Ectodermal cell (in vitro differentiated cells): ENCODE data around the gene WIPF2.
"Not testable (repeated sequence)": the region's sequence is repeated elsewhere in the genome, so short reads cannot be mapped to it uniquely, and the experiment has no call there.

Experiments
- H3K27ac ChIP-seq: 2 replicates; pipeline ENCODE4 v1.7.0; 2013; ENCODE audit warnings: mild to moderate bottlenecking, low read depth, low read length; ENCODE audit not compliant: insufficient read depth, poor library complexity, severe bottlenecking
- H3K27me3 ChIP-seq: 2 replicates; pipeline ENCODE4 v1.7.0; 2013; ENCODE audit warnings: mild to moderate bottlenecking, low read length; ENCODE audit not compliant: insufficient read depth, control insufficient read depth, poor library complexity, severe bottlenecking
- H3K36me3 ChIP-seq: one replicate; pipeline ENCODE4 v1.7.0; 2013; ENCODE audit warnings: low read length; ENCODE audit not compliant: control insufficient read depth, insufficient read depth
- H3K4me1 ChIP-seq: one replicate; pipeline ENCODE4 v1.7.0; 2013; ENCODE audit warnings: low read length; ENCODE audit not compliant: control insufficient read depth, insufficient read depth
- H3K4me3 ChIP-seq: 2 replicates; pipeline ENCODE4 v1.7.0; 2013; ENCODE audit warnings: low read depth, low read length, control low read depth; ENCODE audit not compliant: insufficient read depth
- H3K9me3 ChIP-seq: 2 replicates; pipeline ENCODE4 v1.7.0; 2013; ENCODE audit warnings: mild to moderate bottlenecking, low read length, moderate library complexity; ENCODE audit not compliant: control insufficient read depth
- WGBS, 2 experiments: methylation state at CpG; one replicate each; pipeline ENCODE4 v1.1.7; 2013; ENCODE audit warnings: missing lambda C conversion rate in 2 of 2; 5-methylcytosine and 5-hydroxymethylcytosine counted together

WIPF2 gene

DNA sequence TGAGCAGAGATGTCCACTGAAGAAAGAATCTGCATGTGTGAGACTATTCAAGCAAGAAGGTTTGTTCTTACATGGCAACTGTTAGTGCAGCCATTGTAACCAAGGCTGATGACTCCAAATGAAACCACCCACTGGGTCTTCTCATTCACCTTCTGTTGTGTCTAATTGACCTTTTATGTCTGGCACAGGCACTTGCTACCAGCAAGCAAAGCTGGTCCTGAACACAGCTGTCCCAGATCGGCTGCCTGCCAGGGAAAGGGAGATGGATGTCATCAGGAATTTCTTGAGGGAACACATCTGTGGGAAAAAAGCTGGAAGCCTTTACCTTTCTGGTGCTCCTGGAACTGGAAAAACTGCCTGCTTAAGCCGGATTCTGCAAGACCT, 72.2 kb downstream of the WIPF2 start:
- Histone ChIP-seq H3K9me3 (no peaks in the 10 kb centered on the region), H3K27ac (no peak overlapping the region), H3K4me3 (no peak overlapping the region), H3K27me3 (no peaks in the 10 kb centered on the region), H3K36me3 (peaks cover 35% of the 10 kb centered on the region), H3K4me1 (no peaks in the 10 kb centered on the region)
- 91 to 93% methylated on average over 2 of the region's 2 CpGs for WGBS, 2 experiments

DNA sequence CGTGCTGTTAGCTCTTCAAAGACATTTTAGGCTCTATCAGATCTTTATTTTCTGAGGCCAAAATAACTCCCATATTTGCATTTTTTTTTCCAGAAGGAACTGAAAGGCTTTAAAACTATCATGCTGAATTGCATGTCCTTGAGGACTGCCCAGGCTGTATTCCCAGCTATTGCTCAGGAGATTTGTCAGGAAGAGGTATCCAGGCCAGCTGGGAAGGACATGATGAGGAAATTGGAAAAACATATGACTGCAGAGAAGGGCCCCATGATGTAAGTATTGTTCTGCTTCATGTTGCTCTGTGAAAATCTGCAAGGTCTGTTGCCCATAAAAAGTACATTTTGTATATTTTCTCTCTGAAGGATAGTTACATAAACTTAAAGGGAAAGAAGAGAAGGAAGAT, 74.3 kb downstream of the WIPF2 start:
- peaks cover 46% of the 10 kb centered on the region for H3K36me3 ChIP-seq
- H3K4me1 ChIP-seq = no peaks in the 10 kb centered on the region
- WGBS, 2 experiments = 89 to 91% methylated on average over 1 of the region's 1 CpG

DNA sequence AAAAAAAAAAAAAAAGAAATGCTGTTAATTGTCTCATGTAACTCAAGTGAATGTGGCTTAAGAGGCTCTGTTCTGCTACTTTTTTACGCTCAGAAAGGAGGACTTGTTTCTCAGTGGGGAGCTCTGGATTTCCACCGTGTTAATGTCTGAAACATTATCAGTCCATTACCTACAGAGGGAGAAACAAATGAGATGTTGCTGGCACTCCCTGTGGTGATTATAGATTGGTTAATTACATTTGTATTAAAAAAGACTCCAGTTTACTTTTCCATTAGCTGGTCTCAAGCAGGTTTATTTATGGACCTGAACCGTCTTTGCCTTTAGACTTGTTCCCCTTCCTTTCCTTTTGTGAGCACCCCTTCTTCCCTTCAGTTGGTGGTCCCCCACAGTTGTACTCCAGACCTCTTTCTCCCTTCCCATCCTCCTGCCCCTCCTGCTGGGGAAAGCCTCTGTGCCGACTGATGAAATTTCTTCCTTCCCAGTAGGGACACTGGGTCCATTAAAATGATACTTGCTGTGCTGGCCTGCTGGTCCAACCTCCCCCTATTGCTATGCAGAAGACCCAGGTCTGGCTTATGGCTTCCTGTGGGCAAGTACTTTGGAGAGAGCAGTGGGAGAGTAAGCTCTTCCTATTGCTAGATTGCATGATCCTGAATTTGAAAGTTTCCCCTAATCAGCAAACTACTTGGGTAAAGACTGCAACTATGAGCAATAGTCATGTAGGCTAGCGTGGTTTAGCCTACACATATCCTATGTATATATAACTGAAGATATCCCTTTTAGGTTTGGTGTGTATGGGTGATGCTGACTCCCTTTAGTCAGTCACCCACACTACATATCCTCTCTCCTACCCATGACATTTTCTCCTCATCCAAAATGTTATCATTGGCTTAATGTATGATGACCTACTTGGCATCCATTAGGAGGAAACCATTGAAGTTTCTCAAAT, 76.7 kb downstream of the WIPF2 start:
- Histone ChIP-seq H3K36me3 (peaks cover 50% of the 10 kb centered on the region), H3K9me3 (no peaks in the 10 kb centered on the region), H3K27me3 (no peaks in the 10 kb centered on the region), H3K4me1 (no peaks in the 10 kb centered on the region), H3K27ac (no peak overlapping the region), H3K4me3 (no peak overlapping the region)
- 13 to 30% methylated on average over 3 to 4 of the region's 5 CpGs for WGBS, 2 experiments

More for the DNA sequence above, 74.3 kb downstream of the WIPF2 start:
- Histone ChIP-seq H3K9me3 (no peaks in the 10 kb centered on the region), H3K27ac (no peak overlapping the region), H3K27me3 (no peaks in the 10 kb centered on the region), H3K4me3 (no peak overlapping the region)

DNA sequence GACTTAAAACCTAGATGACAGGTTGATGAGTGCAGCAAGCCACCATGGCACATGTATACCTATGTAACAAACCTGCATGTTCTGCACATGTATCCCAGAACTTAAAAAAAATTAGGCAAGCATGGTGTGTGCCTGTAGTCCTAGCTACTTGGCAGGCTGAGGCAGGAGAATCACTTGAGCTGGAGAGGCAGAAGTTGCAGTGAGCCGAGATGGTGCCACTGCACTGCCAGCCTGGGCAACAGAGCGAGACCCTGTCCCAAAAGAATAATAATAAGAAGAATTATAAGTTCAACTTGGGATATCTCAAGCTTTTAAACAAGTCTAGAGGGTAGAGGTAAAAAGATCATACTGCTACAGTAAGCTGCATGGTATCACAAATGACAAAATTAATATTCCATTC, 78.4 kb downstream of the WIPF2 start:
- WGBS, 2 experiments = 90 to 100% methylated on average over 1 to 2 of the region's 2 CpGs
- H3K4me1 ChIP-seq = no peaks in the 10 kb centered on the region
- H3K27ac ChIP-seq = no peak overlapping the region
- H3K36me3 ChIP-seq = peaks cover 58% of the 10 kb centered on the region
- H3K27me3 ChIP-seq = no peaks in the 10 kb centered on the region
- H3K9me3 ChIP-seq = no peaks in the 10 kb centered on the region
- H3K4me3 ChIP-seq = no peak overlapping the region

DNA sequence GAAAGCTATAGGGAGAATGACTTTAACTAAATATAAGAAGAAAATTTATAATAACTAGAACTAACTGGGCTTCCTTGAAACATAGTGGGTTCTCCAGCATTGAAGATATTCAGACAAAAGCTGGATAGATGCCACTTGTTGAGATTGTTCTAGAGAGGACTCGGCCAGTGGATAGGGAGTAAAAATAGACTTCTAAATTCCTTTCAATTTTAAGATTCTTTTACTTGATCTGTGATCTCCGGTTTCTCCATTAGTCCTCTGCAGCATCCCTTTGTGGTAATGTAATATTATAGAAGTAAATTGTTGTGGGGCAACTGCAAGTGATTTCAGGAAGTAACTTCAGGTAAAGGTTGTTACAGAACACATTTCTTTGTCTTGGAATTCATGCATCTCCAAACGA, 79.6 kb downstream of the WIPF2 start:
- Histone ChIP-seq H3K4me3 (no peak overlapping the region), H3K27ac (no peak overlapping the region), H3K36me3 (peaks cover 54% of the 10 kb centered on the region), H3K27me3 (no peaks in the 10 kb centered on the region), H3K9me3 (no peaks in the 10 kb centered on the region), H3K4me1 (no peaks in the 10 kb centered on the region)
- WGBS, 2 experiments = 89 to 98% methylated on average over 3 of the region's 3 CpGs

DNA sequence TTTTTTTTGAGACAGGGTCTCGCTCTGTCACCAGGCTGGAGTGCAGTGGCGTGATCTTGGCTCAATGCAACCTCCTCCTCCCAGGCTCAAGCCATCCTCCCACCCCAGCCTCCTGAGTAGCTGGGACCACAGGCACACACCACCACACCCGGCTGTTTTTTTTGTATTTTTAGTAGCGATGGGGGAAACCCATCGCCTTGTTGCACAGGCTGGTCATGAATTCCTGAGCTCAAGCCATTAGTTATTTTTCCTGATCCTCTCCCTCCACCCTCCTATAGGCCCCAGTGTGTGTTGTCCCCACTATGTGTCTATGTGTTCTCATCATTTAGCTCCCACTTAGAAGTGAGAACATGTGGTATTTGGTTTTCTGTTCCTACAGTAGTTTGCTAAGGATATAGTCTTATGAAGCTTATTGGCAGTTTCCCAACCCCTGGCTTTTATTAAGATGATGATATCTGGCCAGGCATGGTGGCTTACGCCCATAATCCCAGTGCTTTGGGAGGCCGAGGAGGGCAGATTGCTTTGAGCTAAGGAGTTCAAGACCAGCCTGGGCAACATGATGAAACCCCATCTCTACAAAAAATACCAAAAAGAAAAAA, 80.2 kb downstream of the WIPF2 start:
- WGBS, 2 experiments = 93 to 95% methylated on average over 7 of the region's 7 CpGs
- not testable (repeated sequence) for H3K27me3 ChIP-seq, H3K4me3 ChIP-seq, H3K27ac ChIP-seq, H3K9me3 ChIP-seq, H3K4me1 ChIP-seq
- peaks cover 49% of the 10 kb centered on the region for H3K36me3 ChIP-seq

DNA sequence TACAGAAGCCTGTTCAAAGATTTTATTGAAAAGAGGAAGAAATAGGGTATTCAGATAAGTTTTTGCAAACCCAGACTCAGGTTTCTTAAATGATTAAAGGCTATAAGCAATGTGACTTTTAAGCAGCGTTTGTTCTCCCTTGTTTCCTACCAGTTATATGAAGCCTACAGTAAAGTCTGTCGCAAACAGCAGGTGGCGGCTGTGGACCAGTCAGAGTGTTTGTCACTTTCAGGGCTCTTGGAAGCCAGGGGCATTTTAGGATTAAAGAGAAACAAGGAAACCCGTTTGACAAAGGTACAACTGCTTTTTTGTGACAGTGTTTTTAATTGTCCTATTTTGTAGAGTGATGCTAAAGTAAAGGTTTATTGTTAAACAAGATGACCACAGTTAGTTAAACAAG, 82.2 kb downstream of the WIPF2 start:
- no peak overlapping the region for H3K4me3 ChIP-seq
- peaks cover 44% of the 10 kb centered on the region for H3K36me3 ChIP-seq
- 73 to 81% methylated on average over 4 of the region's 4 CpGs for WGBS, 2 experiments
- H3K4me1 ChIP-seq = peaks cover 3% of the 10 kb centered on the region
- no peaks in the 10 kb centered on the region for H3K27me3 ChIP-seq
- no peak overlapping the region for H3K27ac ChIP-seq
- H3K9me3 ChIP-seq = no peaks in the 10 kb centered on the region

DNA sequence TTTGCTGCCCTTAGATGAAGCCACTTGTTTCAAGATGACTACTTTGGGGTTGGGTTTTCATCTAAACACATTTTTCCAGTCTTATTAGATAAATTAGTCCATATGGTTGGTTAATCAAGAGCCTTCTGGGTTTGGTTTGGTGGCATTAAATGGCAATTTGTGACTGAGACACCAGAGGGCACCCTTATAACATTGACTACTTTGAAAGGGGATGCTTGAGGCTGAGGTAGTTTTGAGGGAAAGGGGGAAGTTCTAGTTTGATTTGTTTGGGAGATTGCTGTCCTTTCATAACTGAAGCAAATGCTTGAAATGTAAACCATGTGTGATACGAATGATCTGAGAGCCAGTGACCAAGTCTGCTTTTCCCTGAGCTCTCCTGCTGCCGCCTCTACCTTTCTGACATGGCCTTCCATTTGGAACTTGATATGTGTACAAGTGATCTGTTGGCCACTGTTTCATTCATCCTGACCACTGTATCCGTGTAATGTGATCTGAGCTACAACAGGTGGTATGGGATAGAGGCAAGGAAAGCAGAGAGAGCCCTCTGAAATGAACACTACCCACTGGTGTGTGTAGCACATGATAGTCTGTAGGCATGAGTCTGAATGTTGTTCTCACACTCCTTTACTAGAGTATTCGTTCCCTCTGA, 84.0 kb downstream of the WIPF2 start:
- Histone ChIP-seq H3K9me3 (no peaks in the 10 kb centered on the region), H3K27me3 (no peaks in the 10 kb centered on the region), H3K27ac (no peak overlapping the region), H3K36me3 (peaks cover 34% of the 10 kb centered on the region), H3K4me3 (no peak overlapping the region), H3K4me1 (peaks cover 20% of the 10 kb centered on the region)
- WGBS, 2 experiments = 90% methylated on average over 4 of the region's 4 CpGs

DNA sequence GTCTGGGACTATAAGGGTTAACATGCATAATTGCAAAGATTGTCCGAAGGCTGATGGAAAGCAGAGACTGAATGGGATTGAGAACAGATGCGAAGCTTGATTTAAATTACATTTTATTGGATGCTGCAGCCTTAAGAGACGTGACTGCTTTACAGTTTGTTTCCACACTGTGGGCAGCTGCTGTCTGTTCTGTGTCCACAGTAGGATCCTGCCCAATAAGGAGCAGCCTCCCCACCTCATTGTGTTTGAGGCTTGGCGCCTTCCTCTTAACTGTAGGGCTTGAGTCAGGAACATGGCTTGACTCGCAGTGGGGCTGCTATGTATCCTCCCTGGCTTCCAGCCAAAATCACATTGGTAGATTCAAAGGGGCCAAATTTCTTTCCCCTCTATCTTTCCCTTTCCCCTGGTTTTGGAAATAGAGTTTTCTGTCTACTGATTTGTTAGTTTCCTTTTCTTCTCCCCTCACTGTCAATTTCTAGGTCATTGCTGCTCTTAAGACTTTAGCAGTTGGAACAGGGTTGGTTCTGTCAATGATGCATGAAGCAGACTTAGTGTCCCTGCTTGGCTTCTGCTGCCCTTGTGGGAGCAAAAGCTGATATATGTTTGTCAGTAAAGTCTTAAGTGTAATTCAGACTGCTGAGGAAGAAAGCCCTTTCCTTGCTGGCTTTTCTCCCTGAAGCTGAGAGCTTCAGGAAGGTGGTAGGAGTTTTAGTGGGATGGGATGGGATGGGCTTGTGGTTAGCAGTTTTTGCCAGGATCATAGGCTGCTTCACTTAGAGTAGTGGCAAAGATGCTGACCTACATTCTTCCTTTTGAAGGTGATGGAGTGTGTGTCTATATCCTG, 84.8 kb downstream of the WIPF2 start:
- WGBS, 2 experiments = 92 to 95% methylated on average over 5 of the region's 5 CpGs
- Histone ChIP-seq H3K9me3 (no peaks in the 10 kb centered on the region), H3K27ac (no peak overlapping the region), H3K36me3 (peaks cover 32% of the 10 kb centered on the region), H3K4me3 (no peak overlapping the region), H3K27me3 (no peaks in the 10 kb centered on the region), H3K4me1 (peaks cover 26% of the 10 kb centered on the region)

DNA sequence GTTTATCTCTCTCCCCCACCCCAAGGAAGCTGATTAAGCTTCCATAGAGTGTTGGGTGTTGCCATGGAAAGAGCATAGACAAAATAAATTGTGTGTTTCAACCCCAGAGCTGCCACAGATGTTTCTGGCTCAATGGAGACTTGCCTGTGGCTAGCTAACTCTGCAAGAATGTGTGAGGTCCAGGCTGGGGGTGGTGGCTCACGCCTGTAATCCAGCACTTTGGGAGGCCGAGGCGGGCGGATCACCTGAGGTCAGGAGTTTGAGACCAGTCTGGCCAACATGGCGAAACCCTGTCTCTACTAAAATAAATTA, 85.4 kb downstream of the WIPF2 start:
- 87 to 91% methylated on average over 5 of the region's 5 CpGs for WGBS, 2 experiments
- not testable (repeated sequence) for H3K27ac ChIP-seq, H3K9me3 ChIP-seq

More for the DNA sequence above, 85.4 kb downstream of the WIPF2 start:
- H3K4me3 ChIP-seq, H3K27me3 ChIP-seq: not testable (repeated sequence)
- Histone ChIP-seq H3K4me1 (peaks cover 30% of the 10 kb centered on the region), H3K36me3 (peaks cover 27% of the 10 kb centered on the region)
